Measurements from ENCODE around the gene IL12A.

IL12A gene

GRCh38 chr3:160003520-160004128, 15.0 kb downstream of the IL12A start:
- peak; percentile 75 for TF ChIP-seq CTCF (IDR thresholded peaks at IDR 0.05; ENCODE audit: extremely low read depth, missing control alignments)
- peak; percentile 52 for DNase-seq (ENCODE audit: low spot score)

GRCh38 chr3:160005004-160005403, 16.4 kb downstream of the IL12A start:
- no peak for DNase-seq (ENCODE audit: low spot score)

GRCh38 chr3:160006282-160007163, 17.9 kb downstream of the IL12A start:
- DNase-seq (ENCODE audit: low spot score): peak; percentile 41
- TF ChIP-seq CTCF (IDR thresholded peaks at IDR 0.05; ENCODE audit: extremely low read depth, missing control alignments): peak; percentile 61

More at GRCh38 chr3:160005004-160005403, 16.4 kb downstream of the IL12A start:
- no peak for TF ChIP-seq CTCF (IDR thresholded peaks at IDR 0.05; ENCODE audit: extremely low read depth, missing control alignments)

- TF ChIP-seq CTCF (IDR thresholded peaks at IDR 0.05; ENCODE audit: extremely low read depth, missing control alignments): no peak
- DNase-seq (ENCODE audit: low spot score): no peak
Measured at GRCh38 chr3:160008961-160009360, 20.3 kb downstream of the IL12A start.

- no peak for TF ChIP-seq CTCF (IDR thresholded peaks at IDR 0.05; ENCODE audit: extremely low read depth, missing control alignments)
- no peak for DNase-seq (ENCODE audit: low spot score)
Measured at GRCh38 chr3:160009525-160009924, 20.9 kb downstream of the IL12A start.

GRCh38 chr3:160010578-160010977, 21.9 kb downstream of the IL12A start:
- TF ChIP-seq CTCF (IDR thresholded peaks at IDR 0.05; ENCODE audit: extremely low read depth, missing control alignments): no peak
- DNase-seq (ENCODE audit: low spot score): peak; percentile 53

GRCh38 chr3:160012108-160012507, 23.5 kb downstream of the IL12A start:
- TF ChIP-seq CTCF (IDR thresholded peaks at IDR 0.05; ENCODE audit: extremely low read depth, missing control alignments): no peak

More at GRCh38 chr3:160012108-160012507, 23.5 kb downstream of the IL12A start:
- peak; percentile 62 for DNase-seq (ENCODE audit: low spot score)
